ENCODE data around the gene KRTAP10-10. TPM values are rescaled to one million over a fixed set of nuclear protein-coding genes. Genes with fewer than 3 reads are reported as not detected.
"Not testable (repeated sequence)": the region's sequence is repeated elsewhere in the genome, so short reads cannot be mapped to it uniquely, and the experiment has no call there.

Gene KRTAP10-10, protein sequence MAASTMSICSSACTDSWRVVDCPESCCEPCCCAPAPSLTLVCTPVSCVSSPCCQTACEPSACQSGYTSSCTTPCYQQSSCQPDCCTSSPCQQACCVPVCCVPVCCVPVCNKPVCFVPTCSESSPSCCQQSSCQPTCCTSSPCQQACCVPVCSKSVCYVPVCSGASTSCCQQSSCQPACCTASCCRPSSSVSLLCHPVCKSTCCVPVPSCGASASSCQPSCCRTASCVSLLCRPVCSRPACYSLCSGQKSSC
- total RNA-seq (not detected), polyA plus RNA-seq (not detected)

DNA sequence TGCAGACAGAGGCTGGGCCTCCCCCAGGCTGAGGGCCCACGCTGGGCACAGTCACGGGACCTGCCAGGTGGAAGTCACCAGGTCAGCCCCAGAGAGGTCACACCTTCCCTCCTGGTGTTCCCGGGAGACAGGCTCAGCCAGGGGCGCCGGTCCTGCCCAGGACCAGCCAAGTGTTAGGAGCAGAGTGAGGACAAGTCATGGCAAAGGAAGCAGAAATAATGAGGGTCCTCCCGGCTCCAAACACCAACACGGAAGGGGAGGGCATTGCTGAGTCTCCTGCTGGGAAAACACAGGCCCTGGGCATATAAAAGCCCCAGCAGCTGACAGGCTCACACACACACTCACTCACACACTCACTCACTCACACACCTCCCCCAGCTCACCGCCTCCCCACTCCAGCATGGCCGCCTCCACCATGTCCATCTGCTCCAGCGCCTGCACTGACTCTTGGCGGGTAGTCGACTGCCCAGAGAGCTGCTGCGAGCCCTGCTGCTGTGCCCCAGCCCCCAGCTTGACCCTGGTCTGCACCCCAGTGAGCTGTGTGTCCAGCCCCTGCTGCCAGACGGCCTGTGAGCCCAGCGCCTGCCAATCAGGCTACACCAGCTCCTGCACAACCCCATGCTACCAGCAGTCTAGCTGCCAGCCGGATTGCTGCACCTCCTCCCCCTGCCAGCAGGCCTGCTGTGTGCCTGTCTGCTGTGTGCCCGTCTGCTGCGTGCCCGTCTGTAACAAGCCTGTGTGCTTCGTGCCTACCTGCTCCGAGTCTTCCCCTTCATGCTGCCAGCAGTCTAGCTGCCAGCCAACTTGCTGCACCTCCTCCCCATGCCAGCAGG, at the start of gene KRTAP10-10:
TSS of gene KRTAP10-10 (plus strand) at position 339 of the 833 bp plus-strand sequence. CDS start at position 401, 62 bp downstream.
- peak within 1 kb of the TSS in 2 of 3 donors; percentile 38 to 76 for H3K27ac Mint-ChIP-seq

DNA sequence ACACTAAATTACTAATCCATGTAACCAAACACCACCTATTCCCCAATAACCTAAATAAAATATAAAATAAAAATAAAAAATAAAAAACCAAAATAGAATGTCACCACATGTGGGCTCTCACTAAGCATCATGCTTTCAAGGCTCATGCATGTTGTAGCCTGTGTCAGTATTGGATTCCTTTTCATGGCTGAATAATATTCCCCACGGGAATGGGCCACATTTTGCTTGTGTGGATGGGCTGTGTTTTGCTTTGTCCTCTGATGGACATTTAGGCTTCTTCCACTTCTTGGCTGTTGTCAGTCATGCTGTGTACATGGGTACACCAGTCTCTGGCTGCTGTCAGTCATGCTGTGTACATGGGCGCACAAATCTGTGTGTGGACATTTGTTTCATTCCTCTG, 48.1 kb upstream of the KRTAP10-10 start:
- DNase-seq (no peak), ATAC-seq (ENCODE audit: low read depth in 2 of 2) (no peak)
- H3K4me3 ChIP-seq (ENCODE audit: low read depth, low read length) = no peak overlapping the region
- no peak overlapping the region for H3K27ac Mint-ChIP-seq
- peaks cover 11% of the 10 kb centered on the region for H3K27me3 ChIP-seq (ENCODE audit: control insufficient read depth, insufficient read depth, low read length)
- H3K9me3 Mint-ChIP-seq = peaks cover 0 to 3% (median 0%) of the 10 kb centered on the region in 7 donors
- peaks cover 13% of the 10 kb centered on the region for H3K27me3 Mint-ChIP-seq
- no peaks in the 10 kb centered on the region for H3K4me1 ChIP-seq (ENCODE audit: control insufficient read depth, insufficient read depth, low read length, poor library complexity, severe bottlenecking)
- H3K27ac ChIP-seq (ENCODE audit: insufficient read depth, low read length, poor library complexity, severe bottlenecking) = no peak overlapping the region
- no peaks in the 10 kb centered on the region for H3K36me3 ChIP-seq (ENCODE audit: control insufficient read depth, insufficient read depth, low read length)
- H3K9me3 ChIP-seq (ENCODE audit: control insufficient read depth in 2 of 2, low read length in 2 of 2) = no peaks in the 10 kb centered on the region
- peaks cover 3% of the 10 kb centered on the region for H3K36me3 Mint-ChIP-seq
- H3K4me1 Mint-ChIP-seq = peaks cover 4 to 9% (median 5%) of the 10 kb centered on the region in 4 donors
- H3K4me3 Mint-ChIP-seq = no peak overlapping the region

More for the DNA sequence above, at the start of gene KRTAP10-10:
- H3K9me3 Mint-ChIP-seq = peaks cover 4 to 29% (median 13%) of the 10 kb centered on the region in 7 donors
- ATAC-seq (ENCODE audit: low read depth in 2 of 2) (no peak), DNase-seq (no peak)
- Histone ChIP-seq H3K36me3 (ENCODE audit: control insufficient read depth, insufficient read depth, low read length) (no peaks in the 10 kb centered on the region), H3K27me3 (ENCODE audit: control insufficient read depth, insufficient read depth, low read length) (peaks cover 6% of the 10 kb centered on the region), H3K27ac (ENCODE audit: insufficient read depth, low read length, poor library complexity, severe bottlenecking) (no peak within 1 kb of the TSS), H3K9me3 (ENCODE audit: control insufficient read depth in 2 of 2, low read length in 2 of 2) (peaks cover 11% of the 10 kb centered on the region in 2 experiments), H3K4me1 (ENCODE audit: control insufficient read depth, insufficient read depth, low read length, poor library complexity, severe bottlenecking) (no peaks in the 10 kb centered on the region), H3K4me3 (ENCODE audit: low read depth, low read length) (no peak within 1 kb of the TSS)
- H3K4me1 Mint-ChIP-seq = no peaks in the 10 kb centered on the region
- no peaks in the 10 kb centered on the region for H3K36me3 Mint-ChIP-seq
- H3K27me3 Mint-ChIP-seq = peaks cover 17% of the 10 kb centered on the region
- no peak within 1 kb of the TSS for H3K4me3 Mint-ChIP-seq

DNA sequence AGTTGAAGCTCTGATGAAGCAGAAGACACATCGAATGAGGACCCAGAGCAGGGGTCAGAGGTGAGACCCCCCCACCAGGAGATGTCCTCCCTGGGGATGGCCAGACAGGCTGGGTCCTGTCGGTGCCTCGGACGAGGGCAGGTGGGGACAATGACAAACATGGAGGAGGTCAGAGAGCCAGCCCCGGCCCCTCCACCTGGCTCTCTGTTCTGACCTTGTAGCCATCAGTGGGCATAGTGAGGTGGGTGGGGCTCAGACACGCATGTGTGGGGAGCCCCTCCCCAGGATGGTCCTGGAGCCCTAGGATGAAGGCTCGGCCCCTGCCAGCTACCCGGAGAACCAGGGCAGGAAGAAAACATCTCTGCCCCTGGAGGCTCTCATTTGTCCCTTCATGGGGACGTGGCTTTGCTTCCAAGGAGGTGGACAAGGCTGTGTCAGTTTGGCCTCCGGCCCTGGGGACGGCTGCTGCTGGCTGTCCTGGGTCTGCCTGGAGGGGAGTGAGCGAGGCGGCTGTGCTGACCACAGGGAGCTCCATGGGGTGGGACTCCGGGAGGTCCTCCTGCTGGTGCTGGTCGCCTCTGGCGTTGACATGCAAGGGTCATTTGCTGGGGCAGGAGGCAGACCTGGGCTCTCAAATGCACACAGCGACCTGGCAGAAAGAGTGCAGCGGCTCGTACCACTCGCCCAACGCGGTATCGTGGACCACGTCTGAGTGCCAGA, 47.4 kb upstream of the KRTAP10-10 start:
- Histone ChIP-seq H3K4me1 (ENCODE audit: control insufficient read depth, insufficient read depth, low read length, poor library complexity, severe bottlenecking) (no peaks in the 10 kb centered on the region), H3K36me3 (ENCODE audit: control insufficient read depth, insufficient read depth, low read length) (no peaks in the 10 kb centered on the region), H3K9me3 (ENCODE audit: control insufficient read depth in 2 of 2, low read length in 2 of 2) (no peaks in the 10 kb centered on the region), H3K27me3 (ENCODE audit: control insufficient read depth, insufficient read depth, low read length) (peaks cover 11% of the 10 kb centered on the region), H3K27ac (ENCODE audit: insufficient read depth, low read length, poor library complexity, severe bottlenecking) (no peak overlapping the region), H3K4me3 (ENCODE audit: low read depth, low read length) (no peak overlapping the region)
- Mint-ChIP-seq H3K4me1 (peaks cover 0 to 4% (median 0%) of the 10 kb centered on the region in 4 donors), H3K9me3 (peaks cover 0 to 3% (median 0%) of the 10 kb centered on the region in 7 donors), H3K27ac (no peak overlapping the region), H3K4me3 (no peak overlapping the region), H3K36me3 (peaks cover 3% of the 10 kb centered on the region), H3K27me3 (peaks cover 13% of the 10 kb centered on the region)
- DNase-seq = no peak
- ATAC-seq (ENCODE audit: low read depth in 2 of 2) = no peak

DNA sequence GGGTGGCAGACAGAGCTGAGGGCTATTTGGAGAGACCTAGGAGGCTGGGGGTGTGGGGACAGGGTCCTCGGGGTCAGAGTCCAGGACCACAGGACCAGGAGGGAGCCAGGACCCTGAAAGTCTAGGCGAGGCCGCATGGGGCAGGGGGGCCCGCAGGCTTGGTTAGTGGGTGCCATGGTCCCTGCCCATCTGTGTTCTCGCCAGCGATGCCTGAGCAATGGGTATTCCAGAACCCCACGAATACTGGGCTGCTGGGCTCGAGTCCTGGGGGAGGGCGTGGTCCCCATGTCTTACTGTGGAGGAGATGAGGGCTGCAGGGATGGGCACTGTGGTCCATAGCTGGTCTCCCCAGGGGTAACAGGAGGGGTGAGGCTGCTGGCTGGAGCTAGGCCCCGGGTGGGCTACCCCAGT, 46.8 kb upstream of the KRTAP10-10 start:
- Mint-ChIP-seq H3K27me3 (peaks cover 13% of the 10 kb centered on the region), H3K36me3 (peaks cover 3% of the 10 kb centered on the region), H3K4me3 (no peak overlapping the region), H3K27ac (no peak overlapping the region), H3K4me1 (peaks cover 0 to 4% (median 0%) of the 10 kb centered on the region in 4 donors), H3K9me3 (peaks cover 0 to 3% (median 0%) of the 10 kb centered on the region in 7 donors)
- Histone ChIP-seq H3K9me3 (ENCODE audit: control insufficient read depth in 2 of 2, low read length in 2 of 2) (no peaks in the 10 kb centered on the region), H3K27ac (ENCODE audit: insufficient read depth, low read length, poor library complexity, severe bottlenecking) (no peak overlapping the region), H3K4me3 (ENCODE audit: low read depth, low read length) (no peak overlapping the region), H3K36me3 (ENCODE audit: control insufficient read depth, insufficient read depth, low read length) (no peaks in the 10 kb centered on the region), H3K4me1 (ENCODE audit: control insufficient read depth, insufficient read depth, low read length, poor library complexity, severe bottlenecking) (no peaks in the 10 kb centered on the region), H3K27me3 (ENCODE audit: control insufficient read depth, insufficient read depth, low read length) (peaks cover 9% of the 10 kb centered on the region)
- ATAC-seq (ENCODE audit: low read depth in 2 of 2) (no peak), DNase-seq (no peak)

DNA sequence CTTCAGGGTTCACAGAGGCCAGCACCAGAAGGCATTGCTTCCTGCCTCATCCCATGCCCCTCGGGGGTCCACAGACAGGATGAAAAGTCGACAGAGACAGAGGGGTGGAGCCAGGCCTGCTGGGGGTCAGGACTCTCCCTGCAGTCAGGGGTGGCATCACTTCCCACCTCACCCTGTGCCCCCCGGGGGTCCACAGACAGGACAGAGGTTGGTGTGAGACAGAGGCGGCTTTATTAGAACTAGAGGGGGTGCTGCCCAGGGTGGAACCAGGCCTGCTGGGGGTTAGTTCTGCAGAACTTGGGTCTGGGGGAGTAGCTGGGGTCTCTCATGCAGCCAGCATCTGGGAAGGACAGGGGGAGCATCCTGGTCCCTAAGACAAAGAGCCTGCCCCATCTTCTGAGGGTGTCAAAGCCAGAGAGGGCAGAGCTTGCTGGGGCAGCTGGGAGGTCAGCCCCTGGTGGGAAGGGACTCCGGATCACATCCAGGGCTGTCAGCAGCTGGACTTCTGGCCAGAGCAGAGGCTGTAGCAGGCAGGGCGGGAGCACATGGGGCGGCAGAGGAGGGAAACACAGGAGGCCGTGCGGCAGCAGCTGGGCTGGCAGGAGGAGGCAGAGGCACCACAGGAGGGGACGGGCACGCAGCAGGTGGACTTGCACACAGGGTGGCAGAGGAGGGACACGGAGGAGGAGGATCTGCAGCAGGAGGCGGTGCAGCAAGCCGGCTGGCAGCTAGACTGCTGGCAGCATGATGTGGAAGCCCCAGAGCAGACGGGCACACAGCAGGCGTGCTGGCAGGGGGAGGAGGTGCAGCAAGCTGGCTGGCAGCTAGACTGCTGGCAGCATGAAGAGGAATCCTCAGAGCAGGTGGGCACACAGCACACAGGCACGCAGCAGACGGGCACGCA, 46.0 kb upstream of the KRTAP10-10 start:
- not testable (repeated sequence) for H3K27me3 ChIP-seq (ENCODE audit: control insufficient read depth, insufficient read depth, low read length); ATAC-seq (ENCODE audit: low read depth in 2 of 2); H3K27ac Mint-ChIP-seq

DNA sequence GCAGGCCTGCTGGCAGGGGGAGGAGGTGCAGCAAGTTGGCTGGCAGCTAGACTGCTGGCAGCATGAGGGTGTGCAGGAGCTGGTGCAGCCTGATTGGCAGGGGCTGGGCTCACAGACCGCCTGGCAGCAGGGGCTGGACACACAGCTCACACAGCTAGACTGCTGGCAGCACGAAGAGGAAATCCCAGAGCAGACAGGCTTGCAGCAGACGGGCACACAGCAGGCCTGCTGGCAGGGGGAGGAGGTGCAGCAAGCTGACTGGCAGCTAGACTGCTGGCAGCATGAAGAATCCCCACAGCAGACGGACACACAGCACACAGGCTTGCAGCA, 45.4 kb upstream of the KRTAP10-10 start:
- ATAC-seq (ENCODE audit: low read depth in 2 of 2); H3K36me3 ChIP-seq (ENCODE audit: control insufficient read depth, insufficient read depth, low read length); H3K36me3 Mint-ChIP-seq; H3K9me3 ChIP-seq (ENCODE audit: control insufficient read depth in 2 of 2, low read length in 2 of 2); H3K9me3 Mint-ChIP-seq; H3K27ac ChIP-seq (ENCODE audit: insufficient read depth, low read length, poor library complexity, severe bottlenecking); H3K27me3 ChIP-seq (ENCODE audit: control insufficient read depth, insufficient read depth, low read length); H3K4me1 Mint-ChIP-seq; H3K27ac Mint-ChIP-seq; DNase-seq; H3K4me1 ChIP-seq (ENCODE audit: control insufficient read depth, insufficient read depth, low read length, poor library complexity, severe bottlenecking); H3K4me3 Mint-ChIP-seq; H3K4me3 ChIP-seq (ENCODE audit: low read depth, low read length): not testable (repeated sequence)
- peaks cover 13% of the 10 kb centered on the region for H3K27me3 Mint-ChIP-seq

More for the DNA sequence above, 46.0 kb upstream of the KRTAP10-10 start:
- H3K27me3 Mint-ChIP-seq = peaks cover 13% of the 10 kb centered on the region
- H3K4me3 ChIP-seq (ENCODE audit: low read depth, low read length); H3K4me3 Mint-ChIP-seq; H3K27ac ChIP-seq (ENCODE audit: insufficient read depth, low read length, poor library complexity, severe bottlenecking); H3K36me3 Mint-ChIP-seq; H3K9me3 ChIP-seq (ENCODE audit: control insufficient read depth in 2 of 2, low read length in 2 of 2); H3K4me1 ChIP-seq (ENCODE audit: control insufficient read depth, insufficient read depth, low read length, poor library complexity, severe bottlenecking); H3K36me3 ChIP-seq (ENCODE audit: control insufficient read depth, insufficient read depth, low read length); H3K4me1 Mint-ChIP-seq; H3K9me3 Mint-ChIP-seq; DNase-seq: not testable (repeated sequence)

All from CD4-positive, CD25-positive, alpha-beta regulatory T cell (primary cell).